GM12878 (cell line): ENCODE data around the gene SEPTIN5. TPM values are rescaled to one million over a fixed set of nuclear protein-coding genes. Genes with fewer than 3 reads are reported as not detected.

Source experiments
- ATAC-seq: fragments of 200-7000 bp; cut with Tn5 transposase; 3 replicates; pipeline ENCODE4 v1.9.1; 2020; ENCODE audit warnings: mild to moderate bottlenecking, moderate library complexity
- BruUV-seq: library from RNA; stranded (reverse); fragments of 400-500 nt; replicated peaks from 2 replicates; lab custom pipeline; 2021; lab: Mats Ljungman, UMichigan
- CTCF ChIA-PET: fragments of 300-600 bp; sonication (Branson Sonifier 250); formaldehyde crosslinking; extraction: SDS; loops from one replicate; lab custom pipeline; 2021; ENCODE audit warnings: inconsistent platforms; lab: Yijun Ruan, JAX
- POLR2A ChIA-PET: fragments of 350-600 bp; formaldehyde crosslinking; extraction: SDS; loops from one replicate; lab custom pipeline; 2021; ENCODE audit warnings: inconsistent platforms; lab: Charles Lee
- RAD21 ChIA-PET: fragments of 300-600 bp; sonication (Branson Sonifier 250); formaldehyde crosslinking; loops from one replicate; lab custom pipeline; 2023; ENCODE audit warnings: antibody characterized with exemption; ENCODE audit not compliant: unreplicated experiment; lab: Charles Lee
- SMC1A ChIA-PET: fragments of 300-600 bp; sonication (Branson Sonifier 250); formaldehyde crosslinking; loops from one replicate; lab custom pipeline; 2023; ENCODE audit not compliant: unreplicated experiment, uncharacterized antibody; lab: Charles Lee
- DNase-seq: peaks from one replicate; pipeline ENCODE4 v3.0.0-alpha.2; 2011; ENCODE audit warnings: low read depth, low spot score
- FAIRE-seq: peaks from 3 replicates; lab custom pipeline; 2011; peaks lifted over from hg19 to GRCh38; lab: Jason Lieb, UNC
- H2AFZ ChIP-seq: 2 replicates; pipeline ENCODE4 v1.6.0; 2011; ENCODE audit warnings: low read depth, low read length, control low read depth; ENCODE audit not compliant: control insufficient read depth
- H3K27ac ChIP-seq: 2 replicates; pipeline ENCODE4 v1.5.1; 2011; ENCODE audit warnings: control low read depth; ENCODE audit not compliant: control insufficient read depth, insufficient read depth
- H3K27me3 ChIP-seq, 2 experiments: replicated peaks in 1 of 2; 2 replicates each; pipeline versions ENCODE4 v1.6.0 to v1.6.1; 2011; ENCODE audit warnings: low read length in 1 of 2; ENCODE audit not compliant: control insufficient read depth in 2 of 2, insufficient read depth in 2 of 2
- H3K36me3 ChIP-seq, 2 experiments: 2 replicates each; pipeline ENCODE4 v1.5.1; 2011; ENCODE audit warnings: low read length in 1 of 2; ENCODE audit not compliant: control insufficient read depth in 2 of 2, insufficient read depth in 2 of 2
- H3K4me1 ChIP-seq: 2 replicates; pipeline ENCODE4 v1.6.1; 2011; ENCODE audit warnings: mild to moderate bottlenecking, low read length, moderate library complexity, mixed read lengths; ENCODE audit not compliant: control insufficient read depth, insufficient read depth
- H3K4me2 ChIP-seq: 2 replicates; pipeline ENCODE4 v1.6.0; 2011; ENCODE audit warnings: control low read depth; ENCODE audit not compliant: control insufficient read depth, insufficient read depth
- H3K4me3 ChIP-seq: fragments of 200-600 bp; sonication (generic); 2 replicates; pipeline ENCODE4 v1.5.1; 2016
- H3K79me2 ChIP-seq: 2 replicates; pipeline ENCODE4 v1.6.0; 2011; ENCODE audit warnings: low read length; ENCODE audit not compliant: control insufficient read depth, insufficient read depth
- H3K9ac ChIP-seq: 2 replicates; pipeline ENCODE4 v1.8.0; 2011; ENCODE audit warnings: low read length, control low read depth, mixed read lengths; ENCODE audit not compliant: control insufficient read depth, insufficient read depth
- H3K9me3 ChIP-seq: replicated peaks from 3 replicates; pipeline ENCODE4 v1.5.1; 2011; ENCODE audit warnings: mild to moderate bottlenecking, low read length; ENCODE audit not compliant: control insufficient read depth, insufficient read depth
- H4K20me1 ChIP-seq: 2 replicates; pipeline ENCODE4 v1.6.0; 2011; ENCODE audit not compliant: control insufficient read depth, insufficient read depth
- BMI1 ChIP-seq: fragments of 450-650 bp; IDR thresholded peaks from 2 replicates; pipeline ENCODE4 v1.6.1; 2016; ENCODE audit warnings: mild to moderate bottlenecking, moderate library complexity, borderline replicate concordance
- CEBPB ChIP-seq, 2 experiments: fragments of 150-350 bp in 1 of 2; IDR thresholded peaks; 2 replicates each; pipeline ENCODE4 v1.6.1; 2012 to 2014; ENCODE audit warnings: low read depth in 2 of 2, low read length in 2 of 2, borderline replicate concordance in 1 of 2, inconsistent platforms in 1 of 2
- E2F8 ChIP-seq: fragments of 450-650 bp; IDR thresholded peaks from 2 replicates; pipeline ENCODE4 v1.6.1; 2018; ENCODE audit warnings: mild to moderate bottlenecking, low read depth, moderate library complexity; ENCODE audit not compliant: partially characterized antibody
- EED ChIP-seq: sonication (generic); IDR thresholded peaks from 2 replicates; pipeline ENCODE4 v1.6.1; 2016; ENCODE audit warnings: antibody characterized with exemption, low read depth
- EGR1 ChIP-seq, 2 experiments: IDR thresholded peaks; 1 replicate in 1 of 2; 2 replicates in 1 of 2; pipeline ENCODE4 v1.6.1; 2011 to 2012; ENCODE audit warnings: low read depth in 2 of 2, low read length in 2 of 2, borderline replicate concordance in 1 of 2, mild to moderate bottlenecking in 1 of 2, moderate library complexity in 1 of 2
- MXI1 ChIP-seq: fragments of 150-350 bp; IDR thresholded peaks from 2 replicates; pipeline ENCODE4 v1.6.1; 2011; ENCODE audit warnings: low read depth, mild to moderate bottlenecking, inconsistent platforms, low read length, improper control_type of control experiment
- NRF1 ChIP-seq: conservative IDR thresholded peaks from 2 replicates; pipeline ENCODE4 v1.6.1; 2011; ENCODE audit warnings: mild to moderate bottlenecking, low read depth, low read length, improper control_type of control experiment
- POLR2AphosphoS5 ChIP-seq: IDR thresholded peaks from 2 replicates; pipeline ENCODE4 v1.6.1; 2011; ENCODE audit warnings: mild to moderate bottlenecking, low read length, inconsistent platforms
- SIX5 ChIP-seq: IDR thresholded peaks from 2 replicates; pipeline ENCODE4 v1.6.1; 2011; ENCODE audit warnings: mild to moderate bottlenecking, low read depth, low read length, moderate library complexity; ENCODE audit not compliant: severe bottlenecking
- SREBF1 ChIP-seq: IDR thresholded peaks from 2 replicates; pipeline ENCODE4 v1.6.1; 2012; ENCODE audit warnings: mild to moderate bottlenecking, low read length
- STAT1 ChIP-seq: fragments of 450-650 bp; conservative IDR thresholded peaks from 2 replicates; pipeline ENCODE4 v1.6.1; 2014; ENCODE audit warnings: antibody characterized with exemption, mild to moderate bottlenecking
- USF1 ChIP-seq: IDR thresholded peaks from 2 replicates; pipeline ENCODE4 v1.6.1; 2011; ENCODE audit warnings: borderline replicate concordance, low read depth, mild to moderate bottlenecking, moderate library complexity, mixed read lengths, low read length; ENCODE audit not compliant: insufficient read depth; ENCODE audit errors: extremely low read length
- ZBTB40 ChIP-seq: fragments of 450-650 bp; IDR thresholded peaks from 2 replicates; pipeline ENCODE4 v1.6.1; 2016; ENCODE audit warnings: mild to moderate bottlenecking, moderate library complexity, borderline replicate concordance
- ZNF274 ChIP-seq: IDR thresholded peaks from one replicate; pipeline ENCODE4 v1.8.0; 2011; ENCODE audit not compliant: insufficient read length, insufficient read depth
- WGBS: methylation state at CpG from one replicate; pipeline ENCODE4 v1.1.6; 2016; ENCODE audit warnings: low lambda C conversion rate; ENCODE audit not compliant: insufficient replicate concordance, insufficient coverage; ENCODE audit errors: missing lambda C conversion rate; 5-methylcytosine and 5-hydroxymethylcytosine counted together
- in situ Hi-C: fragments of 300-500 bp; cut with MboI; formaldehyde crosslinking; loops from 9 replicates; pipeline ENCODE4 v1.14.3; 2018; ENCODE audit warnings: mixed read lengths
- intact Hi-C: fragments of 100-400 bp; cut with micrococcal nuclease; formaldehyde crosslinking; loops from one replicate; pipeline ENCODE4 v1.14.2; 2022; ENCODE audit not compliant: unreplicated experiment
- polyA plus RNA-seq, 11 experiments: library from polyadenylated mRNA; depleted of rRNA in 4 of 11; unstranded in 6 of 11; stranded (reverse) in 5 of 11; fragments of >200 nt; fragmentation: Nextera tagmentation in 4 of 11; fragmentation: Illumina TruSeq in 1 of 11; extraction: Ambion mirVana in 4 of 11; extraction: Trizol in 1 of 11; gene quantifications; 1 replicate in 1 of 11; 2 replicates in 10 of 11; pipeline versions ENCODE4 v1.2.1 to v1.2.3, GENCODE V29; 2011 to 2016; ENCODE audit warnings: inconsistent platforms in 2 of 11, missing spikeins in 2 of 11, low read depth in 1 of 11
- total RNA-seq, 4 experiments: library from RNA; depleted of rRNA in 3 of 4; stranded (reverse); fragments of >200 nt in 3 of 4; fragmentation: Illumina TruSeq in 1 of 4; extraction: Trizol in 1 of 4; gene quantifications; 2 replicates each; pipeline versions ENCODE4 v1.2.1 to v1.2.3, GENCODE V29; 2013 to 2021

Gene SEPTIN5
- total and polyA plus RNA-seq, 10 of the 15 experiments (the other 5 are each of a cell fraction or from before 2014, with no cell fraction given), result 0.13 to 1.1 (median 0.34) TPM; not detected in 5

- no peak for TF ChIP-seq ZBTB40
Observed at GRCh38 chr22:19673660-19674059, 40.6 kb upstream of the SEPTIN5 start (continued).

GRCh38 chr22:19674129-19674928 is 40.0 kb upstream of the SEPTIN5 start:
- Histone ChIP-seq H3K9me3 (no peaks in the 10 kb centered on the region), H3K79me2 (no peaks in the 10 kb centered on the region), H3K36me3 (no peaks in the 10 kb centered on the region), H3K27ac (no peak overlapping the region), H3K27me3 (no peaks in the 10 kb centered on the region), H3K4me2 (no peak overlapping the region), H3K4me1 (no peaks in the 10 kb centered on the region), H3K4me3 (no peak overlapping the region), H2AFZ (no peak overlapping the region), H4K20me1 (no peaks in the 10 kb centered on the region), H3K9ac (no peak overlapping the region)
- ChIA-PET SMC1A (no interaction called here), CTCF (no interaction called here), RAD21 (no interaction called here), POLR2A (no interaction called here)
- in situ Hi-C loops, result no loop called here
- ATAC-seq, result no peak
- no TSS peak for BruUV-seq
- intact Hi-C loops, result no loop called here
- WGBS, result 15% methylated on average over 11 of the region's 11 CpGs
- DNase-seq, result no peak
- no peak for FAIRE-seq
- TF ChIP-seq USF1 (no peak), CEBPB (IDR thresholded peaks at IDR 0.05; ENCODE audit: borderline replicate concordance in 1 of 2, low read depth in 2 of 2, low read length in 2 of 2) (no peak), STAT1 (no peak), E2F8 (no peak), ZNF274 (no peak), POLR2AphosphoS5 (no peak), SREBF1 (no peak), EGR1 (IDR thresholded peaks at IDR 0.05; ENCODE audit: borderline replicate concordance in 1 of 2, low read depth in 2 of 2, low read length in 2 of 2) (no peak), BMI1 (no peak), MXI1 (no peak), EED (no peak), NRF1 (no peak), SIX5 (no peak)
